Transverse colon (tissue), 3 donors: ENCODE data around the gene STARD3.

Experiments
- CTCF ChIP-seq, 5 experiments: fragments of 200-600 bp in 3 of 5; fragments of 450-650 bp in 2 of 5; sonication (generic) in 3 of 5; IDR thresholded peaks; 1 replicate in 2 of 5; 2 replicates in 3 of 5; pipeline ENCODE4 v1.5.1; 2016 to 2017; ENCODE audit warnings: antibody characterized with exemption in 5 of 5, inconsistent platforms in 3 of 5, mild to moderate bottlenecking in 2 of 5, moderate library complexity in 1 of 5
- EP300 ChIP-seq: sonication (generic); formaldehyde crosslinking; IDR thresholded peaks from one replicate; pipeline ENCODE4 v1.6.1; 2017; ENCODE audit warnings: antibody characterized with exemption, low read depth
- POLR2A ChIP-seq: fragments of 450-650 bp; IDR thresholded peaks from one replicate; pipeline ENCODE4 v1.6.1; 2016; ENCODE audit warnings: antibody characterized with exemption, mild to moderate bottlenecking, moderate library complexity

GRCh38 chr17:39599004-39599664 lies 37.8 kb upstream of the STARD3 start:
- TF ChIP-seq EP300 (no peak), POLR2A (no peak), CTCF (IDR thresholded peaks at IDR 0.05) (no peak)
